NT2/D1 (cell line): ENCODE results near the gene CCDC13.

Experiments
- SUZ12 ChIP-seq: IDR thresholded peaks from 2 replicates; pipeline ENCODE4 v1.6.1; 2011; ENCODE audit not compliant: insufficient read length, insufficient read depth; ENCODE audit errors: extremely low read depth
- YY1 ChIP-seq: IDR thresholded peaks from 2 replicates; pipeline ENCODE4 v1.6.1; 2011; ENCODE audit not compliant: insufficient read length, insufficient read depth
- ZNF274 ChIP-seq: IDR thresholded peaks from 2 replicates; pipeline ENCODE4 v1.6.1; 2011; ENCODE audit warnings: mild to moderate bottlenecking, low read depth, low read length

- TF ChIP-seq ZNF274 (no peak), SUZ12 (no peak), YY1 (no peak)
Observed at GRCh38 chr3:42801784-42802183, 28.7 kb upstream of the CCDC13 start.
